GM10266 (cell line): Measurements from ENCODE around the gene DEPP1.

ENCODE experiments used
- DNase-seq: peaks from one replicate; pipeline ENCODE4 v3.0.0; 2012; ENCODE audit errors: extremely low spot score
- TF ChIP-seq, protein P1 (sequence below): IDR thresholded peaks from 2 replicates; pipeline ENCODE4 v1.5.1; 2012; ENCODE audit warnings: mild to moderate bottlenecking, low read depth; ENCODE audit not compliant: control insufficient read depth, insufficient read depth; ENCODE audit errors: missing control alignments

The DEPP1 gene

DNA sequence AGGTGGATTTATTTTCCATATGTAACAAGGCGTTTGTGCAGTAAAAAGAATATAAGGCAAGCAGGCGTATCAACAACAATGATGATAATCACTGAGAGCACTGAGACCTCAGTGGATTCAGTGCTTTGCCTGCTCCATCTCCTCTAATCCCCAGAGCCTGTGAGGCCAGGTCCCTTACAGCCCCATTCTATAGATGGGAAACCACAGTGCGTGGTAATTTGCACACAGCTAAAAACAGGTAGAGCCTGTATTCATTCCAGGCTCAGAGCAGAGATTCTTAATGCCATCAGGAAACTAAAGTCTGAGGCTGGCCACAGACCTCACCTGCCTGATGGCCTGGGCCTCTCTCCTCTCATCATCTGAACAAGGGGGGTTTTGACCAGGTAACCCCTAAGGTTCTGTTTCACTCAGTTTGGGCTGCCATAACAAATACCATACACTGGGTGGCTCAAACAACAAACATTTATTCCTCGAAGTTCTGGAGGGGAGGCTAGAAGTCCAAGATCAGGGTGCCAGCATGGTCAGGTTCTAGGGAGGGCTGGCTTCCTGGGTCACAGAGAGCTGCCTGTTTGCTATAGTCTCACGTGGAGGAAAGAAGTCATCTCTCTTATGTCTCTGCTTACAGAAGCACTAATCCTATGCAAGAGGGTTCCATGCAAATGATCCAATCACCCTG, 29.3 kb downstream of the DEPP1 start:
- TF ChIP-seq, protein P1, sequence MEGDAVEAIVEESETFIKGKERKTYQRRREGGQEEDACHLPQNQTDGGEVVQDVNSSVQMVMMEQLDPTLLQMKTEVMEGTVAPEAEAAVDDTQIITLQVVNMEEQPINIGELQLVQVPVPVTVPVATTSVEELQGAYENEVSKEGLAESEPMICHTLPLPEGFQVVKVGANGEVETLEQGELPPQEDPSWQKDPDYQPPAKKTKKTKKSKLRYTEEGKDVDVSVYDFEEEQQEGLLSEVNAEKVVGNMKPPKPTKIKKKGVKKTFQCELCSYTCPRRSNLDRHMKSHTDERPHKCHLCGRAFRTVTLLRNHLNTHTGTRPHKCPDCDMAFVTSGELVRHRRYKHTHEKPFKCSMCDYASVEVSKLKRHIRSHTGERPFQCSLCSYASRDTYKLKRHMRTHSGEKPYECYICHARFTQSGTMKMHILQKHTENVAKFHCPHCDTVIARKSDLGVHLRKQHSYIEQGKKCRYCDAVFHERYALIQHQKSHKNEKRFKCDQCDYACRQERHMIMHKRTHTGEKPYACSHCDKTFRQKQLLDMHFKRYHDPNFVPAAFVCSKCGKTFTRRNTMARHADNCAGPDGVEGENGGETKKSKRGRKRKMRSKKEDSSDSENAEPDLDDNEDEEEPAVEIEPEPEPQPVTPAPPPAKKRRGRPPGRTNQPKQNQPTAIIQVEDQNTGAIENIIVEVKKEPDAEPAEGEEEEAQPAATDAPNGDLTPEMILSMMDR: no peak
- no peak for DNase-seq

DNA sequence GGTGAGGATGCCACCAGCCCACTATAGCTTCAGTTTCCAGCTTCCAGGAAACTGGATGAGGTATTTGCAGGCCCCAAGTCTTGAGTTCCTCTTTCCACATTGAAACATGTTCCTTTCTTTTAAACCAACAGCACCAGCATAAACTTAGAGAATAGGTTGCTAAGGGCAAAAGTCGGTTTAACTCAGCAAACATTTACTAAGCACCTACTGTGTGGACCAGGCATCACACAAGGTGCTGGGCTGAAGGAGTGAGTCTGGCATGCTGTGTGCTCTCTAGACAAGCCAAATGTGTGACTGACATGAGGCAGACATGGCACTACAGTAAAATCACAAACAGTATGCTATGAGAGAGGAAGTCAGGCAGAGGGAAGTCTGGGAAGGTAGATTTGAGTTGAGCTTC, 30.0 kb downstream of the DEPP1 start:
- DNase-seq: no peak
- TF ChIP-seq, protein P1: no peak

DNA sequence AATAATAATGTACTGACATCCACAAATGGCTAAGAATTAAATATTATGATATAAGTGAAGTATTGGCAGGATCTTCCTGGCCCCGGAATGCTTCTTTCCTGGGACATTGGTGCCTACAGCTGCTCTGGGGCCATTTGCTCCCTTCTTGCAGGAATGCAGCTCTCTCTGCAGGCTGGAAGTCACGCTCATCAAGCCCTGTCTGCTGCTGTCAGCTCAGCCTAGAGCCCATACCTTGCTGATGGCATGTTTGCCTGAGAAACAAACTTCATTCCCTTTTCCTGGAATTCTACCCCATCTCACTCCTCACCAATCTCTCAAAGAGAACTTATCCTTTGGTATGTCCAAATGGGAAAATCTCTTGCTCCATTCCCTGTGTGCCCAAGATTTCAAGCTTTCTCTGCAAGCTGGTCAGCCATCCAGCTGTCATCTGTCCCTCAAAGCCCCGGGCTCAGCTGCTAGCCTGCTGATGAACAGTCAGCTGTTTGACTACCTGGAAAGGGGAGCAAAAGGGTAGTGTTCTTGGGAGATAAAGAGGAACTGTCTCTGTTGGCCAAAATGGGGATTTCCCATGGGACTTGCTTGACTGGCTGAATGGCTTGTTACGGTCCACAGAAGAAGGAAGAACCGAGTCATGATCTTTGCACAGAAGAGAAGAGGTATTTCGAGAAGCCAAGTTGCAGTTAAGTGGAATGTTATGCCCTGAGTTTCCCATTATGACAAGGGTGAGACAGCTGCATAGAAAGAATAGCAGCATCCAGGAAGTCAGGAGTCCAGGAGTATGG, 31.0 kb downstream of the DEPP1 start:
- DNase-seq: no peak
- TF ChIP-seq, protein P1: no peak

DNA sequence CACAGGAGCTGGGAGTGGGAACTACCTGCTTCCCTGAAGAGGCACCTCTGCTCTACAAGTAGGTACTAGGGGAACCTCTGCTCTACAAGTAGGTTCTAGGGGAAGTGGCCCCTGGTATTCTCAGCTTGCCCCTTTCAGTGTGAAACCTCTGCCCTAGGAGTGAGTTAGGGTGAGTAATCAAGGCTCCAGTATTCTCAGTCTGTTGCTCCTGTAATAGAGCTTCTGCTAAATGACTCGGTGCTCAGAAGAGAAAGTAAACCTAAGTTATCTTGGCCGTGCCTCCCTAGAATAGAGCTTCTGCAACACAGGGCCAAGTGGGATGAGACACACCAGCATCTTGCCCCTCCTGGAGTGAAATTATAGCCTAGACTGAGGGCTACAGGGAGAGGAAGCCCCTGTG, 32.4 kb downstream of the DEPP1 start:
- TF ChIP-seq, protein P1: no peak
- DNase-seq: no peak

DNA sequence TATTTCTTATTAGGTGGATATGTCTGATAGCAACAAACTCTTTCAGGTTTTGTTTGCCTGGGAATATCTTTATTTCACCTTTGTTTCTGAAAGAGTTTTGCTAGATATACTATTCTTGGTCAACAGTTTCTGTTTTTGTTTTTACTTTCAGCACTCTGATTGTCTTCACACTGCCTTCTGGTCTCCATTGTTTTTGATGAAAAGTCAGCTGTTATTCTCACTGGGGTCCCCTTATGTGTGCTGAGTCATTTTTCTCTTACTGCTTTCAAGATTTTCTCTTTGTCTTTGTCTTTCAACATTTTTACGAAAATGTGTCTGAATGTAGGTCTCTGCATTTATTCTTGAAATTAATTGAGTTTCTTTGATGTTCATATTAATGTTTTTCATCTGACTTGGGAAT, 34.3 kb downstream of the DEPP1 start:
- TF ChIP-seq, protein P1: no peak
- DNase-seq: no peak

DNA sequence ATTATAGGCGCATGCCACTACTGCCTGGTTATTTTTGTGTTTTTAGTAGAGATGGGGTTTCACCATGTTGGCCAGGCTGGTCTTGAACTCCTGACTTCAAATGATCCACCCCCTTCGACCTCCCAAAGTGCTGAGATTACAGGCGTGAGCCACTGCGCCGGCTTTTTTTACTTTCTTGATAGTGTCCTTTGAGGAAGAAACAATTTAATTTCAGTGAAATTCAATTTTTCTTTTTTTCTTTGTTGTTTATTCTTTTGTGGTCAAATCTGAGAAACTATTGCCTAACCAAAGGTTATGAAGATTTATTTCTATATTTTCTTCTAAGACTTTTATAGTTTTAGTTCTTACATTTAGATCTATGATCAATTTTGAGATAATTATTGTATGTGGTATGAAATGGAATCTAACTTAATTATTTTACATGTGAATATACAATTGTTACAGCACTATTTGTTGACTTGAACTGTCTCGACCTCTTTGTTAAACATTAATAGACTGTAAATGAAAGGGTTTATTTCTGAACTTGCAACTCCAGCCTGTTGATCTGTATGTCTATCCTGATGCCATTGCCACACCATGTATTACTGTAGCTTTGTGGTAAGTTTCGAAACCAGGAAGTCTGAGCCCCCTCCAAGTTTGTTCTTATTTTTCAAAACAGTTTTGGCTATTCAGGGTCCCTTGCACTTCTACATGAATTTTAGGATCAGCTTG, 38.8 kb downstream of the DEPP1 start:
- TF ChIP-seq, protein P1: no peak
- no peak for DNase-seq
